K562 (cell line): ENCODE results near the gene ZBTB46. TPM values are rescaled to one million over a fixed set of nuclear protein-coding genes. Genes with fewer than 3 reads are reported as not detected.

ENCODE experiments used
- ARID1B ChIP-seq: fragments of 450-650 bp; IDR thresholded peaks from 2 replicates; pipeline ENCODE4 v1.6.1; 2016; ENCODE audit warnings: antibody characterized with exemption, mild to moderate bottlenecking, inconsistent platforms
- ASH1L ChIP-seq: fragments of 450-650 bp; IDR thresholded peaks from 2 replicates; pipeline ENCODE4 v1.6.1; 2018; ENCODE audit warnings: borderline replicate concordance, mild to moderate bottlenecking, low read depth; ENCODE audit not compliant: partially characterized antibody
- ATF7 ChIP-seq: fragments of 450-650 bp; IDR thresholded peaks from 2 replicates; pipeline ENCODE4 v1.7.1; 2014; ENCODE audit warnings: mild to moderate bottlenecking, moderate library complexity
- BCOR ChIP-seq: fragments of 450-650 bp; IDR thresholded peaks from 2 replicates; pipeline ENCODE4 v1.6.1; 2016
- CBX8 ChIP-seq: fragments of 200-600 bp; sonication (generic); IDR thresholded peaks from 2 replicates; pipeline ENCODE4 v1.6.1; 2012; ENCODE audit warnings: borderline replicate concordance, mixed run types, low read depth, mild to moderate bottlenecking, moderate library complexity, mixed read lengths, low read length, control low read depth, inconsistent platforms; ENCODE audit not compliant: poor library complexity, severe bottlenecking; ENCODE audit errors: extremely low read depth
- FOSL1 ChIP-seq: fragments of 200-800 bp; sonication (Bioruptor generic); conservative IDR thresholded peaks from 2 replicates; pipeline ENCODE4 v1.6.1; 2016; ENCODE audit warnings: missing genetic modification characterization, missing compliant biosample characterization
- HDAC1 ChIP-seq, 2 experiments: fragments of 450-650 bp; IDR thresholded peaks; 2 replicates each; pipeline ENCODE4 v1.6.1; 2016 to 2017; ENCODE audit warnings: inconsistent platforms in 1 of 2, mild to moderate bottlenecking in 1 of 2, moderate library complexity in 1 of 2
- JUNB ChIP-seq: fragments of 450-650 bp; formaldehyde crosslinking; conservative IDR thresholded peaks from 2 replicates; pipeline ENCODE4 v1.4.0; 2020; ENCODE audit warnings: mild to moderate bottlenecking
- MEF2A ChIP-seq: IDR thresholded peaks from 2 replicates; pipeline ENCODE4 v1.6.1; 2011; ENCODE audit warnings: low read depth, mild to moderate bottlenecking, low read length, moderate library complexity; ENCODE audit not compliant: control insufficient read depth
- NBN ChIP-seq: fragments of 450-650 bp; IDR thresholded peaks from 2 replicates; pipeline ENCODE4 v1.6.1; 2016; ENCODE audit warnings: low read depth, mild to moderate bottlenecking
- PHF21A ChIP-seq: fragments of 450-650 bp; IDR thresholded peaks from 2 replicates; pipeline ENCODE4 v1.6.1; 2017; ENCODE audit warnings: low read depth, borderline replicate concordance
- POLR2G ChIP-seq: fragments of 200-400 bp; formaldehyde crosslinking; IDR thresholded peaks from 2 replicates; pipeline ENCODE4 v1.6.1; 2017; ENCODE audit warnings: low read depth, mild to moderate bottlenecking, antibody characterized with exemption, low read length, moderate library complexity
- TEAD1 ChIP-seq, 2 experiments: fragments of 450-650 bp in 1 of 2; sonication (generic) in 1 of 2; formaldehyde crosslinking; IDR thresholded peaks; 2 replicates each; pipeline versions ENCODE4 v1.4.0 to v1.8.0; 2020 to 2022; ENCODE audit warnings: mild to moderate bottlenecking in 2 of 2, missing genetic modification reagents in 1 of 2
- VEZF1 ChIP-seq: fragments of 200-800 bp; sonication (Bioruptor generic); IDR thresholded peaks from 2 replicates; pipeline ENCODE4 v1.6.1; 2017; ENCODE audit warnings: missing genetic modification characterization, missing compliant biosample characterization
- WHSC1 ChIP-seq: IDR thresholded peaks from one replicate; pipeline ENCODE4 v1.6.1; 2012; ENCODE audit warnings: low read length, control low read depth, inconsistent platforms
- YY1 ChIP-seq, 3 experiments: IDR thresholded peaks; 2 replicates each; pipeline ENCODE4 v1.6.1; 2011; ENCODE audit warnings: low read length in 2 of 3, mild to moderate bottlenecking in 2 of 3, moderate library complexity in 2 of 3, borderline replicate concordance in 1 of 3, control low read depth in 1 of 3, low read depth in 1 of 3; ENCODE audit not compliant: insufficient read depth in 3 of 3, insufficient replicate concordance in 2 of 3, control insufficient read depth in 1 of 3, insufficient read length in 1 of 3; ENCODE audit errors: extremely low read depth in 1 of 3
- ZBTB1 ChIP-seq: sonication (generic); formaldehyde crosslinking; IDR thresholded peaks from 2 replicates; pipeline ENCODE4 v1.8.1; 2023; ENCODE audit warnings: missing genetic modification reagents, low read depth, mild to moderate bottlenecking, borderline replicate concordance
- ZBTB43 ChIP-seq: sonication (generic); formaldehyde crosslinking; IDR thresholded peaks from 2 replicates; pipeline ENCODE4 v1.8.0; 2023; ENCODE audit warnings: mild to moderate bottlenecking, missing genetic modification reagents
- ZNF263 ChIP-seq: sonication (generic); formaldehyde crosslinking; IDR thresholded peaks from 2 replicates; pipeline ENCODE4 v1.8.0; 2022; ENCODE audit warnings: mild to moderate bottlenecking, missing genetic modification reagents, borderline replicate concordance
- polyA plus RNA-seq, 8 experiments: library from polyadenylated mRNA; depleted of rRNA in 4 of 8; stranded (reverse) in 5 of 8; unstranded in 3 of 8; fragments of >200 nt; fragmentation: Nextera tagmentation in 2 of 8; fragmentation: Illumina TruSeq in 1 of 8; extraction: Ambion mirVana in 2 of 8; extraction: Trizol in 1 of 8; gene quantifications; 2 replicates each; pipeline versions ENCODE4 v1.2.1 to v1.2.3, GENCODE V29; 2011 to 2014; ENCODE audit warnings: inconsistent platforms in 1 of 8, missing spikeins in 1 of 8
- total RNA-seq, 7 experiments: library from RNA; depleted of rRNA in 6 of 7; stranded (reverse); fragments of >200 nt in 6 of 7; fragmentation: Illumina TruSeq in 2 of 7; extraction: Trizol in 2 of 7; gene quantifications; 2 replicates each; pipeline versions ENCODE4 v1.2.1 to v1.2.3, GENCODE V29; 2011 to 2021; ENCODE audit warnings: low replicate concordance in 1 of 7
- TF ChIP-seq, protein P1 (sequence below): sonication (generic); formaldehyde crosslinking; IDR thresholded peaks from 2 replicates; pipeline ENCODE4 v1.9.0; 2022; ENCODE audit warnings: mild to moderate bottlenecking, missing genetic modification reagents
- TF ChIP-seq, protein P2 (sequence below): fragments of 450-650 bp; IDR thresholded peaks from 2 replicates; pipeline ENCODE4 v1.6.1; 2017; ENCODE audit warnings: antibody characterized with exemption

ZBTB46 gene
- total and polyA plus RNA-seq, 9 of the 15 experiments (the other 6 are each of a cell fraction or from before 2014, with no cell fraction given): 0.29 to 4.1 (median 1.1) TPM

- no peak for TF ChIP-seq ZBTB43 (CRISPR knock-in tag)
- TF ChIP-seq ASH1L: no peak
- TF ChIP-seq CBX8: no peak
- peak in 1 of 3 experiments; percentile 38 for TF ChIP-seq YY1 (IDR thresholded peaks at IDR 0.05; ENCODE audit: borderline replicate concordance in 1 of 3, control insufficient read depth in 1 of 3, extremely low read depth in 1 of 3, insufficient read depth in 3 of 3, insufficient read length in 1 of 3, insufficient replicate concordance in 2 of 3, low read depth in 1 of 3, low read length in 2 of 3)
- TF ChIP-seq BCOR: 0 out of 2 replicates have a peak, but pooled peaks have one; percentile 10
- TF ChIP-seq PHF21A: peak; percentile 74; the same call in 1 of the 2 replicates
- no peak for TF ChIP-seq JUNB (CRISPR knock-in tag)
- 0 out of 4 replicates have a peak, but pooled peaks of 1 of the 2 experiments have one; percentile 32 for TF ChIP-seq TEAD1 (CRISPR knock-in tag; IDR thresholded peaks at IDR 0.05)
- TF ChIP-seq, protein P1, sequence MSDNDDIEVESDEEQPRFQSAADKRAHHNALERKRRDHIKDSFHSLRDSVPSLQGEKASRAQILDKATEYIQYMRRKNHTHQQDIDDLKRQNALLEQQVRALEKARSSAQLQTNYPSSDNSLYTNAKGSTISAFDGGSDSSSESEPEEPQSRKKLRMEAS: peak; percentile 58; the same call in 1 of the 2 replicates
- peak; percentile 70 for TF ChIP-seq VEZF1 (CRISPR knock-in tag)
- TF ChIP-seq HDAC1 (IDR thresholded peaks at IDR 0.05): peak in 1 of 2 experiments; percentile 60; a peak in 1 of 4 replicates
- TF ChIP-seq ZBTB1 (CRISPR knock-in tag): no peak
- TF ChIP-seq FOSL1: no peak
- TF ChIP-seq MEF2A: peak; percentile 88; the same call in 1 of the 2 replicates
- TF ChIP-seq WHSC1: no peak
- 0 out of 2 replicates have a peak, but pooled peaks have one; percentile 33 for TF ChIP-seq ATF7
- peak; percentile 92 for TF ChIP-seq ZNF263 (CRISPR knock-in tag)
- TF ChIP-seq, protein P2, sequence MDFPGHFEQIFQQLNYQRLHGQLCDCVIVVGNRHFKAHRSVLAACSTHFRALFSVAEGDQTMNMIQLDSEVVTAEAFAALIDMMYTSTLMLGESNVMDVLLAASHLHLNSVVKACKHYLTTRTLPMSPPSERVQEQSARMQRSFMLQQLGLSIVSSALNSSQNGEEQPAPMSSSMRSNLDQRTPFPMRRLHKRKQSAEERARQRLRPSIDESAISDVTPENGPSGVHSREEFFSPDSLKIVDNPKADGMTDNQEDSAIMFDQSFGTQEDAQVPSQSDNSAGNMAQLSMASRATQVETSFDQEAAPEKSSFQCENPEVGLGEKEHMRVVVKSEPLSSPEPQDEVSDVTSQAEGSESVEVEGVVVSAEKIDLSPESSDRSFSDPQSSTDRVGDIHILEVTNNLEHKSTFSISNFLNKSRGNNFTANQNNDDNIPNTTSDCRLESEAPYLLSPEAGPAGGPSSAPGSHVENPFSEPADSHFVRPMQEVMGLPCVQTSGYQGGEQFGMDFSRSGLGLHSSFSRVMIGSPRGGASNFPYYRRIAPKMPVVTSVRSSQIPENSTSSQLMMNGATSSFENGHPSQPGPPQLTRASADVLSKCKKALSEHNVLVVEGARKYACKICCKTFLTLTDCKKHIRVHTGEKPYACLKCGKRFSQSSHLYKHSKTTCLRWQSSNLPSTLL: no peak
- peak; percentile 62 for TF ChIP-seq POLR2G
- peak; percentile 35; the same call in 1 of the 2 replicates for TF ChIP-seq ARID1B
- TF ChIP-seq NBN: 0 out of 2 replicates have a peak, but pooled peaks have one; percentile 17
These were observed 15.2 kb upstream of the ZBTB46 start (continued) for GRCh38 chr20:63846128-63846771.
